ENCODE data around the gene ABCC4.

ABCC4 gene

GRCh38 chr13:95035311-95036109, 265.7 kb downstream of the ABCC4 start:
- no peak for DNase-seq

GRCh38 chr13:95033890-95034289, 267.4 kb downstream of the ABCC4 start:
- no peak for DNase-seq

- no peak for DNase-seq
These were observed 269.1 kb downstream of the ABCC4 start for GRCh38 chr13:95032121-95032520.

- no peak for DNase-seq
These were observed 270.4 kb downstream of the ABCC4 start for GRCh38 chr13:95030821-95031343.

GRCh38 chr13:95027638-95028037, 273.6 kb downstream of the ABCC4 start:
- DNase-seq: no peak

GRCh38 chr13:95025116-95025515, 276.1 kb downstream of the ABCC4 start:
- DNase-seq: no peak

- no peak for DNase-seq
These were observed 277.8 kb downstream of the ABCC4 start for GRCh38 chr13:95023405-95023804.

- no peak for DNase-seq
These were observed 280.8 kb downstream of the ABCC4 start for GRCh38 chr13:95020298-95020987.

- DNase-seq: no peak
These were observed 281.4 kb downstream of the ABCC4 start for GRCh38 chr13:95019886-95020285.

GRCh38 chr13:95007322-95007721, 293.9 kb downstream of the ABCC4 start:
- DNase-seq: no peak

GRCh38 chr13:95005300-95005699, 296.0 kb downstream of the ABCC4 start:
- no peak for DNase-seq

GRCh38 chr13:95003019-95003813, 298.0 kb downstream of the ABCC4 start:
- DNase-seq: no peak

- no peak for DNase-seq
These were observed 299.1 kb downstream of the ABCC4 start for GRCh38 chr13:95002126-95002525.

GRCh38 chr13:94999871-95000270, 301.4 kb downstream of the ABCC4 start:
- DNase-seq: no peak

GRCh38 chr13:94997126-94997525, 304.1 kb downstream of the ABCC4 start:
- no peak for DNase-seq

GRCh38 chr13:94996445-94996844, 304.8 kb downstream of the ABCC4 start:
- DNase-seq: no peak

GRCh38 chr13:94994506-94994905, 306.7 kb downstream of the ABCC4 start:
- DNase-seq: no peak

- no peak for DNase-seq
These were observed 307.6 kb downstream of the ABCC4 start for GRCh38 chr13:94993616-94994015.

- DNase-seq: no peak
These were observed 309.0 kb downstream of the ABCC4 start for GRCh38 chr13:94992036-94992960.

GRCh38 chr13:94988654-94989053, 312.6 kb downstream of the ABCC4 start:
- no peak for DNase-seq

- DNase-seq: no peak
These were observed 313.4 kb downstream of the ABCC4 start for GRCh38 chr13:94987869-94988268.

- DNase-seq: no peak
These were observed 314.2 kb downstream of the ABCC4 start for GRCh38 chr13:94987081-94987480.
